ENCODE data around the gene CCL4L2.

GRCh38 chr17:36212966-36213365, 2.1 kb downstream of the CCL4L2 start:
- TF ChIP-seq POLR2AphosphoS5 (IDR thresholded peaks at IDR 0.05; ENCODE audit: low read depth, low read length) = no peak
- TF ChIP-seq POLR2A (IDR thresholded peaks at IDR 0.05; ENCODE audit: low read depth, low read length) = no peak
- TF ChIP-seq TAF1 (IDR thresholded peaks at IDR 0.05; ENCODE audit: low read depth, low read length) = no peak
